ENCODE results near the gene NPAS1. TPM values are rescaled to one million over a fixed set of nuclear protein-coding genes. Genes with fewer than 3 reads are reported as not detected.
"Not testable (repeated sequence)": the region's sequence is repeated elsewhere in the genome, so short reads cannot be mapped to it uniquely, and the experiment has no call there.

Gene NPAS1
- total and polyA plus RNA-seq, 2 donors: 0.16 to 0.18 TPM

- WGBS: 10% methylated on average over 35 of the region's 35 CpGs
- peak; percentile 65 for DNase-seq (ENCODE audit: extremely low spot score)
- H3K27ac ChIP-seq (ENCODE audit: low read depth): peak overlapping the region; percentile 34
These were observed 15.8 kb downstream of the NPAS1 start for GRCh38 chr19:47035127-47036096.

GRCh38 chr19:47036097-47036651, 16.5 kb downstream of the NPAS1 start:
- DNase-seq (ENCODE audit: extremely low spot score): no peak
- Histone ChIP-seq H3K27ac (ENCODE audit: low read depth) (peak overlapping the region; percentile 34), H3K4me3 (ENCODE audit: low read depth, low read length) (peak overlapping the region; percentile 30), H3K36me3 (ENCODE audit: insufficient read depth) (no peaks in the 10 kb centered on the region), H3K4me1 (ENCODE audit: insufficient read depth) (no peaks in the 10 kb centered on the region)
- WGBS: 11% methylated on average over 26 of the region's 26 CpGs

More at GRCh38 chr19:47035127-47036096, 15.8 kb downstream of the NPAS1 start:
- no peaks in the 10 kb centered on the region for H3K36me3 ChIP-seq (ENCODE audit: insufficient read depth)
- no peaks in the 10 kb centered on the region for H3K4me1 ChIP-seq (ENCODE audit: insufficient read depth)
- peak overlapping the region; percentile 30 for H3K4me3 ChIP-seq (ENCODE audit: low read depth, low read length)

- Histone ChIP-seq H3K4me3 (ENCODE audit: low read depth, low read length) (no peak overlapping the region), H3K27ac (ENCODE audit: low read depth) (no peak overlapping the region), H3K36me3 (ENCODE audit: insufficient read depth) (no peaks in the 10 kb centered on the region), H3K4me1 (ENCODE audit: insufficient read depth) (no peaks in the 10 kb centered on the region)
- WGBS: 58% methylated on average over 1 of the region's 1 CpG
- no peak for DNase-seq (ENCODE audit: extremely low spot score)
These were observed 18.1 kb downstream of the NPAS1 start for GRCh38 chr19:47037766-47038165.

GRCh38 chr19:47039239-47039874, 19.7 kb downstream of the NPAS1 start:
- no peaks in the 10 kb centered on the region for H3K36me3 ChIP-seq (ENCODE audit: insufficient read depth)
- no peaks in the 10 kb centered on the region for H3K4me1 ChIP-seq (ENCODE audit: insufficient read depth)
- no peak for DNase-seq (ENCODE audit: extremely low spot score)
- H3K4me3 ChIP-seq (ENCODE audit: low read depth, low read length): no peak overlapping the region
- 88% methylated on average over 17 of the region's 17 CpGs for WGBS
- H3K27ac ChIP-seq (ENCODE audit: low read depth): no peak overlapping the region

GRCh38 chr19:47040869-47041268, 21.2 kb downstream of the NPAS1 start:
- H3K4me3 ChIP-seq (ENCODE audit: low read depth, low read length): no peak overlapping the region
- 70% methylated on average over 8 of the region's 8 CpGs for WGBS
- no peak for DNase-seq (ENCODE audit: extremely low spot score)
- no peak overlapping the region for H3K27ac ChIP-seq (ENCODE audit: low read depth)
- no peaks in the 10 kb centered on the region for H3K36me3 ChIP-seq (ENCODE audit: insufficient read depth)
- H3K4me1 ChIP-seq (ENCODE audit: insufficient read depth): no peaks in the 10 kb centered on the region

GRCh38 chr19:47044946-47045866, 25.6 kb downstream of the NPAS1 start:
- Histone ChIP-seq H3K27ac (ENCODE audit: low read depth) (no peak overlapping the region), H3K4me3 (ENCODE audit: low read depth, low read length) (no peak overlapping the region), H3K4me1 (ENCODE audit: insufficient read depth) (no peaks in the 10 kb centered on the region), H3K36me3 (ENCODE audit: insufficient read depth) (no peaks in the 10 kb centered on the region)
- 95% methylated on average over 56 of the region's 56 CpGs for WGBS
- no peak for DNase-seq (ENCODE audit: extremely low spot score)

GRCh38 chr19:47045867-47046470, 26.3 kb downstream of the NPAS1 start:
- H3K4me3 ChIP-seq (ENCODE audit: low read depth, low read length): no peak overlapping the region
- H3K36me3 ChIP-seq (ENCODE audit: insufficient read depth): no peaks in the 10 kb centered on the region
- no peak overlapping the region for H3K27ac ChIP-seq (ENCODE audit: low read depth)
- no peaks in the 10 kb centered on the region for H3K4me1 ChIP-seq (ENCODE audit: insufficient read depth)
- 93% methylated on average over 45 of the region's 45 CpGs for WGBS
- no peak for DNase-seq (ENCODE audit: extremely low spot score)

GRCh38 chr19:47047272-47047762, 27.7 kb downstream of the NPAS1 start:
- Histone ChIP-seq H3K4me1 (ENCODE audit: insufficient read depth) (no peaks in the 10 kb centered on the region), H3K4me3 (ENCODE audit: low read depth, low read length) (no peak overlapping the region), H3K27ac (ENCODE audit: low read depth) (no peak overlapping the region), H3K36me3 (ENCODE audit: insufficient read depth) (no peaks in the 10 kb centered on the region)
- WGBS: 84% methylated on average over 13 of the region's 13 CpGs
- DNase-seq (ENCODE audit: extremely low spot score): no peak

GRCh38 chr19:47047763-47048405, 28.2 kb downstream of the NPAS1 start:
- Histone ChIP-seq H3K36me3 (ENCODE audit: insufficient read depth) (no peaks in the 10 kb centered on the region), H3K4me3 (ENCODE audit: low read depth, low read length) (peak overlapping the region; percentile 87), H3K27ac (ENCODE audit: low read depth) (peak overlapping the region; percentile 70), H3K4me1 (ENCODE audit: insufficient read depth) (no peaks in the 10 kb centered on the region)
- DNase-seq (ENCODE audit: extremely low spot score): peak; percentile 57
- 3% methylated on average over 42 of the region's 42 CpGs for WGBS

- no peak overlapping the region for H3K4me3 ChIP-seq (ENCODE audit: low read depth, low read length)
- no peaks in the 10 kb centered on the region for H3K4me1 ChIP-seq (ENCODE audit: insufficient read depth)
- no peak overlapping the region for H3K27ac ChIP-seq (ENCODE audit: low read depth)
- no peak for DNase-seq (ENCODE audit: extremely low spot score)
- H3K36me3 ChIP-seq (ENCODE audit: insufficient read depth): no peaks in the 10 kb centered on the region
- 35% methylated on average over 9 of the region's 9 CpGs for WGBS
These were observed 29.7 kb downstream of the NPAS1 start for GRCh38 chr19:47049307-47049700.

- H3K27ac ChIP-seq (ENCODE audit: low read depth); H3K4me3 ChIP-seq (ENCODE audit: low read depth, low read length); DNase-seq (ENCODE audit: extremely low spot score); H3K36me3 ChIP-seq (ENCODE audit: insufficient read depth); H3K4me1 ChIP-seq (ENCODE audit: insufficient read depth): not testable (repeated sequence)
- 65% methylated on average over 3 of the region's 3 CpGs for WGBS
These were observed 30.9 kb downstream of the NPAS1 start for GRCh38 chr19:47050562-47050961.

GRCh38 chr19:47056411-47056810, 36.8 kb downstream of the NPAS1 start:
- no peak overlapping the region for H3K27ac ChIP-seq (ENCODE audit: low read depth)
- H3K36me3 ChIP-seq (ENCODE audit: insufficient read depth): no peaks in the 10 kb centered on the region
- H3K4me1 ChIP-seq (ENCODE audit: insufficient read depth): no peaks in the 10 kb centered on the region
- WGBS: 46% methylated on average over 5 of the region's 5 CpGs
- H3K4me3 ChIP-seq (ENCODE audit: low read depth, low read length): no peak overlapping the region
- no peak for DNase-seq (ENCODE audit: extremely low spot score)
